Activated CD8-positive, alpha-beta memory T cell treated with anti-CD3 and anti-CD28 coated beads, Interleukin-2, amount 10 ng/mL, durations not matched to agents 7 days and 5 days (primary cell): ENCODE data around the gene MAB21L3. TPM values are rescaled to one million over a fixed set of nuclear protein-coding genes. Genes with fewer than 3 reads are reported as not detected.

Source experiments
- ATAC-seq: fragments of 150-1000 bp; cut with Tn5 transposase; one replicate; pipeline ENCODE4 v1.10.0; 2021; ENCODE audit warnings: moderate library complexity
- CTCF ChIA-PET: fragments of 350-600 bp; sonication (Branson Sonifier 250); formaldehyde crosslinking; loops from one replicate; lab custom pipeline; 2021; ENCODE audit warnings: antibody characterized with exemption; lab: Charles Lee
- DNase-seq: peaks from one replicate; pipeline ENCODE4 v3.0.0-alpha.2; 2020
- H3K27ac Mint-ChIP-seq: one replicate; pipeline ENCODE4 v1.8.0; 2021; ENCODE audit warnings: mild to moderate bottlenecking, mixed read lengths
- H3K27me3 Mint-ChIP-seq: one replicate; pipeline ENCODE4 v1.8.0; 2021; ENCODE audit warnings: mixed read lengths
- H3K36me3 Mint-ChIP-seq: one replicate; pipeline ENCODE4 v1.8.0; 2021; ENCODE audit warnings: mild to moderate bottlenecking, mixed read lengths
- H3K4me1 Mint-ChIP-seq: one replicate; pipeline ENCODE4 v1.8.0; 2021; ENCODE audit warnings: mixed read lengths
- H3K4me3 Mint-ChIP-seq: one replicate; pipeline ENCODE4 v1.8.0; 2021; ENCODE audit warnings: mild to moderate bottlenecking, moderate library complexity, mixed read lengths
- H3K9me3 Mint-ChIP-seq: one replicate; pipeline ENCODE4 v1.8.0; 2022; ENCODE audit warnings: low read depth, mixed read lengths
- total RNA-seq, 2 experiments: library from RNA; stranded (reverse); gene quantifications; one replicate each; pipeline ENCODE4 v1.2.3, GENCODE V29; 2021

The MAB21L3 gene
- total RNA-seq, 2 experiments from 2014 or later: not detected

- Mint-ChIP-seq H3K4me3 (no peak overlapping the region), H3K4me1 (peaks cover 6% of the 10 kb centered on the region), H3K36me3 (no peaks in the 10 kb centered on the region), H3K27ac (no peak overlapping the region), H3K9me3 (no peaks in the 10 kb centered on the region), H3K27me3 (no peaks in the 10 kb centered on the region)
- CTCF ChIA-PET: interaction anchor here (1.0 to 5.4 kb wide), 5 partner anchors 9 to 334 kb away, joined by 3 to 30 read pairs (median 4); no protein-coding TSS in a partner anchor
- DNase-seq: no peak
- ATAC-seq: no peak
Measured at GRCh38 chr1:116165572-116165971, 54.4 kb downstream of the MAB21L3 start.

GRCh38 chr1:116166011-116166571 lies 54.9 kb downstream of the MAB21L3 start:
- DNase-seq: no peak
- Mint-ChIP-seq H3K27ac (no peak overlapping the region), H3K27me3 (no peaks in the 10 kb centered on the region), H3K4me1 (peaks cover 6% of the 10 kb centered on the region), H3K4me3 (no peak overlapping the region), H3K9me3 (no peaks in the 10 kb centered on the region), H3K36me3 (no peaks in the 10 kb centered on the region)
- no peak for ATAC-seq
- CTCF ChIA-PET: interaction anchor here (1.0 to 5.4 kb wide), 5 partner anchors 10 to 333 kb away, joined by 3 to 30 read pairs (median 4); no protein-coding TSS in a partner anchor

GRCh38 chr1:116166655-116167054 lies 55.5 kb downstream of the MAB21L3 start:
- Mint-ChIP-seq H3K27ac (no peak overlapping the region), H3K4me3 (no peak overlapping the region), H3K4me1 (peaks cover 6% of the 10 kb centered on the region)

GRCh38 chr1:116167625-116168276 lies 56.6 kb downstream of the MAB21L3 start:
- CTCF ChIA-PET: interaction anchor here (0.9 to 5.4 kb wide), 10 partner anchors 9 to 317 kb away, joined by 3 to 30 read pairs (median 8); no protein-coding TSS in a partner anchor
- Mint-ChIP-seq H3K4me1 (peaks cover 6% of the 10 kb centered on the region), H3K36me3 (no peaks in the 10 kb centered on the region), H3K9me3 (no peaks in the 10 kb centered on the region), H3K27ac (no peak overlapping the region), H3K27me3 (no peaks in the 10 kb centered on the region), H3K4me3 (peak overlapping the region; percentile 61)
- DNase-seq (no peak), ATAC-seq (no peak)

More at GRCh38 chr1:116166655-116167054, 55.5 kb downstream of the MAB21L3 start:
- CTCF ChIA-PET: interaction anchor here (1.5 to 5.4 kb wide), 3 partner anchors 15 to 319 kb away, joined by 4 to 30 read pairs (median 22); no protein-coding TSS in a partner anchor
- DNase-seq: no peak
- Mint-ChIP-seq H3K27me3 (no peaks in the 10 kb centered on the region), H3K9me3 (no peaks in the 10 kb centered on the region), H3K36me3 (no peaks in the 10 kb centered on the region)
- ATAC-seq: no peak

- H3K27ac Mint-ChIP-seq: peak overlapping the region; percentile 39
- ATAC-seq: peak; percentile 98
- H3K27me3 Mint-ChIP-seq: no peaks in the 10 kb centered on the region
- no peaks in the 10 kb centered on the region for H3K36me3 Mint-ChIP-seq
- peak; percentile 83 for DNase-seq
- H3K9me3 Mint-ChIP-seq: no peaks in the 10 kb centered on the region
- CTCF ChIA-PET: interaction anchor here (0.7 to 5.3 kb wide), 11 partner anchors 10 to 317 kb away, joined by 3 to 22 read pairs (median 5); no protein-coding TSS in a partner anchor
- H3K4me1 Mint-ChIP-seq: peaks cover 6% of the 10 kb centered on the region
- peak overlapping the region; percentile 61 for H3K4me3 Mint-ChIP-seq
Measured at GRCh38 chr1:116168277-116169032, 57.3 kb downstream of the MAB21L3 start.

GRCh38 chr1:116169898-116170297 lies 58.7 kb downstream of the MAB21L3 start:
- Mint-ChIP-seq H3K27ac (no peak overlapping the region), H3K27me3 (no peaks in the 10 kb centered on the region), H3K4me1 (peaks cover 6% of the 10 kb centered on the region), H3K9me3 (no peaks in the 10 kb centered on the region), H3K36me3 (no peaks in the 10 kb centered on the region), H3K4me3 (no peak overlapping the region)
- ATAC-seq (no peak), DNase-seq (no peak)
- CTCF ChIA-PET: interaction anchor here (1.6 to 5.3 kb wide), 4 partner anchors 19 to 315 kb away, joined by 5 to 22 read pairs (median 18); no protein-coding TSS in a partner anchor

- Mint-ChIP-seq H3K4me3 (no peak overlapping the region), H3K4me1 (peaks cover 6% of the 10 kb centered on the region), H3K36me3 (no peaks in the 10 kb centered on the region), H3K9me3 (no peaks in the 10 kb centered on the region), H3K27me3 (no peaks in the 10 kb centered on the region), H3K27ac (no peak overlapping the region)
- no peak for ATAC-seq
- CTCF ChIA-PET: no interaction called here
- DNase-seq: no peak
Measured at GRCh38 chr1:116170721-116171589, 59.8 kb downstream of the MAB21L3 start.

GRCh38 chr1:116172666-116173065 lies 61.5 kb downstream of the MAB21L3 start:
- DNase-seq (no peak), ATAC-seq (no peak)
- peaks cover 6% of the 10 kb centered on the region for H3K4me1 Mint-ChIP-seq
- H3K4me3 Mint-ChIP-seq: no peak overlapping the region
- H3K27me3 Mint-ChIP-seq: no peaks in the 10 kb centered on the region
- no peaks in the 10 kb centered on the region for H3K36me3 Mint-ChIP-seq
- no peaks in the 10 kb centered on the region for H3K9me3 Mint-ChIP-seq
- no peak overlapping the region for H3K27ac Mint-ChIP-seq
- CTCF ChIA-PET: no interaction called here

- ATAC-seq (no peak), DNase-seq (no peak)
- Mint-ChIP-seq H3K27me3 (no peaks in the 10 kb centered on the region), H3K36me3 (no peaks in the 10 kb centered on the region), H3K9me3 (no peaks in the 10 kb centered on the region), H3K4me3 (no peak overlapping the region), H3K27ac (no peak overlapping the region), H3K4me1 (no peaks in the 10 kb centered on the region)
- CTCF ChIA-PET: interaction anchor here (1.5 kb wide), 1 partner anchor 37 kb away, joined by 9 read pairs; no protein-coding TSS in a partner anchor
Measured at GRCh38 chr1:116175611-116176010, 64.4 kb downstream of the MAB21L3 start.

GRCh38 chr1:116176306-116176789 lies 65.1 kb downstream of the MAB21L3 start:
- DNase-seq (no peak), ATAC-seq (no peak)
- Mint-ChIP-seq H3K27me3 (no peaks in the 10 kb centered on the region), H3K27ac (no peak overlapping the region), H3K36me3 (no peaks in the 10 kb centered on the region), H3K4me3 (no peak overlapping the region), H3K9me3 (no peaks in the 10 kb centered on the region), H3K4me1 (no peaks in the 10 kb centered on the region)
- CTCF ChIA-PET: no interaction called here

- Mint-ChIP-seq H3K36me3 (no peaks in the 10 kb centered on the region), H3K4me3 (no peak overlapping the region), H3K27ac (no peak overlapping the region), H3K9me3 (no peaks in the 10 kb centered on the region), H3K4me1 (no peaks in the 10 kb centered on the region), H3K27me3 (peaks cover 4% of the 10 kb centered on the region)
- DNase-seq: no peak
- CTCF ChIA-PET: interaction anchor here (1.3 kb wide), 1 partner anchor 308 kb away, joined by 4 read pairs; no protein-coding TSS in a partner anchor
- ATAC-seq: no peak
Measured at GRCh38 chr1:116177861-116178260, 66.7 kb downstream of the MAB21L3 start.

- CTCF ChIA-PET: no interaction called here
- H3K27ac Mint-ChIP-seq: no peak overlapping the region
- no peak for DNase-seq
- no peak overlapping the region for H3K4me3 Mint-ChIP-seq
- H3K4me1 Mint-ChIP-seq: no peaks in the 10 kb centered on the region
- ATAC-seq: no peak
- peaks cover 12% of the 10 kb centered on the region for H3K27me3 Mint-ChIP-seq
- H3K36me3 Mint-ChIP-seq: no peaks in the 10 kb centered on the region
- H3K9me3 Mint-ChIP-seq: no peaks in the 10 kb centered on the region
Measured at GRCh38 chr1:116178837-116179236, 67.6 kb downstream of the MAB21L3 start.
